Pancreas (tissue), 10 donors: ENCODE measurements around the gene UQCRH. TPM values are rescaled to one million over a fixed set of nuclear protein-coding genes. Genes with fewer than 3 reads are reported as not detected.
"Not testable (repeated sequence)": the region's sequence is repeated elsewhere in the genome, so short reads cannot be mapped to it uniquely, and the experiment has no call there.

Source experiments
- ATAC-seq, 4 donors: fragments of 200-7000 bp; cut with Tn5 transposase; one replicate each; pipeline versions ENCODE4 v1.8.0 to v1.9.1; 2020; ENCODE audit warnings: mild to moderate bottlenecking in 4 of 4, moderate library complexity in 4 of 4
- DNase-seq, 6 donors: peaks; one replicate each; pipeline ENCODE4 v3.0.0-alpha.2; 2020
- FAIRE-seq: peaks from 2 replicates; lab custom pipeline; 2012; peaks lifted over from hg19 to GRCh38; lab: Jason Lieb, UNC
- H3K27ac ChIP-seq, 4 donors: fragments of 200-600 bp; sonication (generic); 1 replicate in 3 of 4; 2 replicates in 1 of 4; pipeline versions ENCODE4 v1.5.0 to v1.8.0; 2020
- H3K27me3 ChIP-seq, 4 donors: fragments of 200-600 bp; one replicate each; pipeline ENCODE4 v1.8.0; 2021
- H3K36me3 ChIP-seq, 3 donors: fragments of 200-600 bp; sonication (generic) in 1 of 3; one replicate each; pipeline versions ENCODE4 v1.5.0 to v1.8.0; 2020 to 2021
- H3K4me1 ChIP-seq, 3 donors: fragments of 200-600 bp; one replicate each; pipeline ENCODE4 v1.8.0; 2021
- H3K4me3 ChIP-seq, 4 donors: fragments of 200-600 bp; sonication (generic) in 2 of 4; one replicate each; pipeline versions ENCODE4 v1.5.0 to v1.8.0; 2020 to 2021
- H3K9me3 ChIP-seq, 4 donors: fragments of 200-600 bp; one replicate each; pipeline ENCODE4 v1.8.0; 2021
- CTCF ChIP-seq, 4 donors: fragments of 200-600 bp; sonication (generic) in 3 of 4; IDR thresholded peaks; one replicate each; pipeline versions ENCODE4 v1.5.0 to v1.8.0; 2021; ENCODE audit warnings: antibody characterized with exemption in 4 of 4
- WGBS, 2 donors: extraction: QIAGEN DNeasy Blood & Tissue Kit; methylation state at CpG; one replicate each; pipeline ENCODE4 v1.1.7; 2013; 5-methylcytosine and 5-hydroxymethylcytosine counted together
- intact Hi-C, 3 donors: fragments of 100-400 bp; cut with DNase I; formaldehyde crosslinking; loops; one replicate each; pipeline versions ENCODE4 v1.11.1 to v1.14.2; 2022
- polyA plus RNA-seq, 2 donors: library from polyadenylated mRNA; stranded (reverse); fragments of 200-250 nt; gene quantifications; one replicate each; pipeline ENCODE4 v1.2.3, GENCODE V29; 2013
- total RNA-seq, 6 donors: library from RNA; stranded (reverse); fragmentation: NEBNext Ultra II Directional in 4 of 6; extraction: Animal tissue kit (Norgen Biotek cat#: 25700) in 4 of 6; gene quantifications; one replicate each; pipeline versions ENCODE4 v1.2.1 to v1.2.4, GENCODE V29; 2021 to 2023
- donor health status: healthy with polysubstance abuse.
- donor health status: DM: no; HTN: no; CAD: no; lungs with moderate emphysema.
- donor health status: DM: no; HTN: no; CAD: no.
- donor health status: control.
- donor health status: control.
- donor health status: Bipolar disorder and iron deficiency.
- donor health status: DM: yes; HTN: yes; CAD: no.
- donor health status: DM: no; HTN: no; CAD: no.
- donor health status: DM: no; HTN: no; CAD: no.
- donor health status: DM: yes; HTN: yes; CAD: no.

UQCRH gene
- total and polyA plus RNA-seq, 8 donors: 51.8 to 183 (median 77.0) TPM

DNA sequence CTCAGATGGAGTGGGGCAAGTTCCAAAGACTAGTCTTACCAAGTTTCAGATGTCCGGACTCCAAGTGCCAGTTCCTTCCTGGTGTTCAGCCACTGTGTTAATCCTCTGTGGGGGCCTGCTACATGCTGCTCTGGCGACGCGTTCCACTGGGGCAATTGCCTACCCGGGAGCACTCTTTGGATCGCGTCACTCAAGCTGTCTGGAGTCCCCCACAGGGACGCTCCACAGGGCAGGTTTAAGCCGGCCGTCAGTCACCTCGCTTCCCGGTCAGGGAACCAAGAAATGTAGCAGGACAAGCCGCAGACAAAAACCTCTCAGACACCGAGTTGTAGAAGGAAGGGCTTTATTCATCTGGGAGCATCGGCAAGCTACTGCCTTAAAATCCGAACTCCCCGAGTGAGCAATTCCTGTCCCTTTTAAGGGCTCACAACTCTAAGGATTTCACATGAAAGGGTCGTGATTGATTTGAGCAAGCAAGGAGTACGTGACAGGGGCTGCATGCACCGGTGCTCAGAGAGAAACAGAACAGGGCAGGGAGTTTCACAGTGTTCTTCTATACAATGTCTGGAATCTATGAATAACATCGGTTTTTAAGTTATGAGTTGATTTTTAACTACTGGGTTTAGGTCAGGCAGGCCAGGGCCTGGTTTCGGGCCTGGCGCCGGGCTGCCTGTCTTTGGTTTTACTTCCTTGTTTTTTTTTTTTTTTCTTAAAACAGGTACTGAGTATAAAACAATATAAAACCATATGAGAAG is 28.5 kb downstream of the UQCRH start:
- intact Hi-C loops: not testable (repeated sequence)

DNA sequence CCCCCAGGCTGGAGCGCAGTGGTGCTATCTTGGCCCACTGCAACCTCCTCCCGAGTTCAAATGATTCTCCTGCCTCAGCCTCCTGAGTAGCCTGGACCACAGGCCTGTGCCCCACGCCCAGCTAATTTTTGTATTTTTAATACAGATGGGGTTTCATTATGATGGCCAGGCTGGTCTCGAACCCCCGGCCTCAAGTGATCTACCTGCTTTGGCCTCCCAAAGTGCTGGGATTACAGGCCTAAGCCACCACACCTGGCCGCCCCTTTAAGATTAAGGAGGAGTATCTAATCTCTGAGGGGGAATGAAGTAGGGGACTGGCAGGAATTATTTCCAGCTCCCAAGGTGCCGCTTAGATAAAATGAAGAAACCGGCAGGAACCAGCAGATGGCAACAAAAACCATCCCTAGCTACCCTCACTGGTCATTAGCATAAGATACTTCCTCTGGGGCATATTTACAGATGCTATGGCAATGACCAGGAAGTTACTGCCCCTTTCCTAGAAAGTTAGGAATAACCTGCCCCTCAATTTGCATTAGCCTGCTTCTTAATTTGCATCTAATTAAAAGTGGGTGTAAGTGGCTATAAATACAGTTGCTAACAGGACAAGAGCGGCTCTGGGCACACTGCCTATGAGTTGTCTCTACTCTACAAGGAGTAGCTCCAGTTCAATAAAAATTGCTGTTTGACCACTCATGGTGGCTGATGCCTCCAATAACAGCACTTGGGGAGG is 30.0 kb downstream of the UQCRH start:
- Histone ChIP-seq H3K4me3 (no peak overlapping the region), H3K9me3 (no peaks in the 10 kb centered on the region), H3K27ac (no peak overlapping the region), H3K36me3 (no peaks in the 10 kb centered on the region), H3K27me3 (no peaks in the 10 kb centered on the region), H3K4me1 (no peaks in the 10 kb centered on the region)
- WGBS, 2 donors: 68 to 70% methylated on average over 9 of the region's 9 CpGs
- DNase-seq (no peak), FAIRE-seq (no peak), ATAC-seq (peak in 3 of 4 donors; percentile 55 to 75 (median 71))
- no peak for TF ChIP-seq CTCF (IDR thresholded peaks at IDR 0.05)
- intact Hi-C loops: no loop called here

More for the DNA sequence above, 28.5 kb downstream of the UQCRH start:
- not testable (repeated sequence) for H3K36me3 ChIP-seq, H3K27me3 ChIP-seq, FAIRE-seq, H3K4me3 ChIP-seq, ATAC-seq, DNase-seq, H3K9me3 ChIP-seq, H3K4me1 ChIP-seq
- peak overlapping the region in 1 of 4 donors; percentile 30 for H3K27ac ChIP-seq
- 73 to 76% methylated on average over 24 of the region's 24 CpGs for WGBS, 2 donors

- WGBS, 2 donors: 62 to 77% methylated on average over 2 of the region's 2 CpGs
- Histone ChIP-seq H3K27ac (no peak overlapping the region), H3K36me3 (no peaks in the 10 kb centered on the region), H3K4me1 (no peaks in the 10 kb centered on the region), H3K9me3 (no peaks in the 10 kb centered on the region), H3K4me3 (no peak overlapping the region), H3K27me3 (no peaks in the 10 kb centered on the region)
- FAIRE-seq (no peak), ATAC-seq (no peak), DNase-seq (no peak)
- no peak for TF ChIP-seq CTCF (IDR thresholded peaks at IDR 0.05)
- intact Hi-C loops: no loop called here
Observed at GRCh38 chr1:46334030-46334384, 30.5 kb downstream of the UQCRH start.

- no peak for ATAC-seq
- Histone ChIP-seq H3K4me1 (peaks cover 0 to 5% (median 0%) of the 10 kb centered on the region in 3 donors), H3K9me3 (no peaks in the 10 kb centered on the region), H3K27ac (no peak overlapping the region), H3K27me3 (no peaks in the 10 kb centered on the region), H3K4me3 (no peak overlapping the region), H3K36me3 (no peaks in the 10 kb centered on the region)
- no peak for TF ChIP-seq CTCF (IDR thresholded peaks at IDR 0.05)
- intact Hi-C loops: no loop called here
- 62 to 84% methylated on average over 3 of the region's 3 CpGs for WGBS, 2 donors
- DNase-seq: no peak
- FAIRE-seq: no peak
Observed at GRCh38 chr1:46335081-46335480, 31.6 kb downstream of the UQCRH start.

DNA sequence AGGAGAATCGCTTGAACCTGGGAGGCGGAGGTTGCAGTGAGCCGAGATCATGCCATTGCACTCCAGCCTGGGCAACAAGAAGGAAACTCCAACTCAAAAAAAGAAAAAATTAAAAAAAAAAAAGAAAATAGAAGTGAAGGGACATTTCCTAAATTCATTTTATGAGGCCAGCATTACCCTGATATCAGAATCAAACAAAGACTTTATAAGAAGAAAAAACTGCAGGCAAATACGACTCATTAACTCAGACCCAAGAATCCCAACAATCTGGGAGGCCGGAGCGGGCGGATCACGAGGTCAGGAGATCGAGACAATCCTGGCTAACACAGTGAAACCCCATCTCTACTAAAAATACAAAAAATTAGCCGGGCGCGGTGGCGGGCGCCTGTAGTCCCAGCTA is 33.9 kb downstream of the UQCRH start:
- H3K27me3 ChIP-seq, ATAC-seq, DNase-seq, FAIRE-seq, H3K27ac ChIP-seq, H3K9me3 ChIP-seq, H3K4me3 ChIP-seq, intact Hi-C loops, H3K4me1 ChIP-seq, H3K36me3 ChIP-seq: not testable (repeated sequence)
- WGBS, 2 donors: 94 to 98% methylated on average over 9 of the region's 14 CpGs
